Stimulated activated CD4-positive, alpha-beta T cell treated with anti-CD3 and anti-CD28 coated beads, TNF-alpha, amount 100 ng/mL, for 1 hour (primary cell): Measurements from ENCODE around the gene FAM83C.

Experiments
- DNase-seq, 3 donors: peaks; one replicate each; pipeline ENCODE4 v3.0.0-alpha.2; 2020; ENCODE audit warnings: low read depth in 3 of 3, low spot score in 1 of 3

The FAM83C gene

DNA sequence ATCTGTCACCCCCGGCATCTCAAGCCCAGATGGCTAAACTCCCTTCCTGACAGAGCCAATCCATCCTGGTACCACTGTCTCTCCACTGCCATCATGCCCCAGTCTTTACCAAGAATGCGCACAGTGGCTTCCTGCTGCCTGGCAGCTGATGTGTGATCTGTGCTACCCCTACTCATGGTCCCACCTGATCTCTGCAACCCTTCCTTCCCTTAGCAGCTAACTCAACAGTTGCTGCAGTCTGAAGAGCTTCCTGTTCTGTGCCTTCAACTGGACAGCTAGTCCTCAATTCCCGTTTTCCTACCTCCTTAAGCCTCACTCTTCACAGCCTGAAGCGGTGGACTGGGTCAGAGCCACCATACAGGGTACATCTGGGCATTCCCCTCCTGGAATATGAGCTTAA, 7.6 kb upstream of the FAM83C start:
- no peak for DNase-seq

DNA sequence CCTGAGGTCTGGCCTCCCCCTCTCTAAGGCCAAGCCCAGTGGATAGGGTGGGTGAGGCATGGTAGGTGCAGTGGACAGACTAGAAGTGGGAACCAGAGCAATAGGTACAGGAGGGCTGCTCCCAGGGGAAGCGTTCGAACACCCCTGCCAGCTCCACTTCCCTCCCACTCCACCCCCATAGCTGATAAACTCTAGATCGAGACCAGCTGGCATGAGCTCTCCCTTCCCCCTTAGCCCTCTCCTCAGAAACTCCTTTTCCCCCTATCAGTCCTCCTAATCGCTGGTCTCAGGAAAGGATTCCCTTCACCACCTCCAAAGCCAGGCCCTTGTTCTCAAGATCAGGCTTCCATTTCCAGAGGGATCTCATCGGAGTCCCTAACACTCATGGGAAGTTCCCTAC, 6.0 kb upstream of the FAM83C start:
- DNase-seq, result no peak

DNA sequence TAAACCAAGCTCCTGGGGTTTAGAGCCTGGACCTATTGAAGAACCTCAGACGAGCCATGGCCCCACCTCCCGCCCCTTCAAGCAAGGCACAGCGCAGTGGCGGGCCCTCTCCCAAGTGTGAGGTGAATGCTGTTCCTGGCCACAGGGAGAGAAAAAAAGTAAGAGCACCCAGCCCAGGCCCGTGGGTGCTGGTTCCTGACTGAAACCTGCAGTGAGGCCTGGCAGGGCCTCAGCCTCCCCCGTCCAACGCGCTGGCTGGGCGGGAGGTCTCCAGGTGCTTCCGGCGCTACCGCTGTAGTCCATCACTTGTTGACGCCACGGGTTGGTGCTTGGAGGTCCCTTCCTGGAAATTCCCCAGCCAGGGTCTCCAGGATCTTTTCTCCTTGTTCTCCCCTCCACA, 5.5 kb upstream of the FAM83C start:
- no peak for DNase-seq

DNA sequence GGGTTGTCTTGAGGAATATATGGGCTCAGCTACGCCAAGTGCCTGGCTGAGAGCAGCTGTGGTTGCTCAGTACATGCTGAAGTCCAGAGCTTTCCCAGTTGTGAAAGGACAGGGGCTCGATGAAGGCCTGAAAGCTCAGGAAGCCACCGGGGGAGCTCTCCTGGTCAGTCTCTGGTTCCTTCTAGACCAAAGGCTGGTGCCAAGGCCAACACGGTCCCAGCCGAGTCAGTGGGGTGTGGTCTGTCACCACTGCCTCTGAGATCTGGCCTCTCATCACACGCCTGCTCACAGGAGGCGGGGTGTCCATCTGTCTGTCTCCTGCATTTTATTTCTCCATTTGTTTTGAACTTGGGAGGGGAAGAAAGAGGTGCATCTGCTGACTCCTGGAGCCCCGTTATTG, 4.9 kb upstream of the FAM83C start:
- no peak for DNase-seq

DNA sequence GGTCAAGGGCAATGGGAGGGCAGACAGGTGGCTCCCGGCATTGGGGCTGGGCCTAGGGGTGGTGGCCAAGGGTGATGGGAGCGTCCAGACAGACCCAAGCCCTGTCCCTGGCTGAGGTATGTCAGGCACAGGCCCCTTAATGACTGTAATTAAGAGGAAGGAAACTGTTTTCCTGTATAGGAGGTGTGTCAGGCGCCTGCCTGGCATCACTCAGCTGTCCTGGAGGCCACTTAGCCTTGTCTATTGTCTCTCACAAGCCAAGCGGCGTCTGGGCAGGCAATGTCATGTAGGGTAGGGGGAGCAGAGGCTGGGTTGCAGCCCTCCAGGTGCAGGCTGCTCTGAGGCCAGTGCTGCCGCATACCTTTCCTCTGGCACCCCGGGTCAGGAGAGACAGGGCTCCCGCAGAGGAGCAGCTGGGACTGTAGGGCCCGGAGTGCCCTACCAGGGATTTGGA, 3.9 kb upstream of the FAM83C start:
- DNase-seq, result no peak

DNA sequence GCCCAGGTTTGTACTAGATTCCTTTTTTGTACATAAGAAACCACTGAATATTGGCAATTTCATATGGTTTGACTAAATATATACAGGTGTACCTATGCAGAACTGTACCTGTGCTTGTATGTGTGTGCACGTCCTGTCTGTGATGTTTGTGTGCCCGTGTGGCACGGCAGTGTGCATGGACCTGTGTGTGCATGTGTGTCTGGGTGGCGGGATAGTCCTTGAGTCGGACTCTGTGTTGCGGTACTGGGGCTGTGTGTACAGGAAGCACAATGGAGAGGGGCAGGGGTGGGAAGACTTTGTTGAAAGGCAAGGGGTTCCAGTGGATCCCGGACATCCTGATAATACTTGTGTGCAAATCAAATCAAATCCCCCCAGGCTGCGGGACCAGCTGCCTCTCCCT, 3.4 kb upstream of the FAM83C start:
- DNase-seq, result no peak

DNA sequence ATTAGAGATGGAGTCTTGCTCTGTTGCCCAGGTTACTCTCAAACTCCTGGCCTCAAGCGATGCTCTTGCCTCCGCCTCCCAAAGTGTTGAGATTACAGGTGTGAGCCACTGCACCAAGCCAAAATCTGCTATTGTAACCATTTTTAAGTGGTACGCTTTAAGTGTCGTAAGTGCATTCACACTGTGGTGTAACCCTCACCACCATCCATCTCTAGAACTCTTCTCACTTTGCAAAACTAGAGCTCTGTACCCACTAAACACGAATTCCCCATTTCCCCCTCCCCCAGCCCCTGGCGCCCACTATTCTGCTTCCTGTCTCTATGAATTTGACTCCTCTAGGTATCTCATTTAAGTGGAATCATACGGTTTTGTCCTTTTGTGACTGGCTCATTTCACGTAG, 2.8 kb upstream of the FAM83C start:
- no peak for DNase-seq

DNA sequence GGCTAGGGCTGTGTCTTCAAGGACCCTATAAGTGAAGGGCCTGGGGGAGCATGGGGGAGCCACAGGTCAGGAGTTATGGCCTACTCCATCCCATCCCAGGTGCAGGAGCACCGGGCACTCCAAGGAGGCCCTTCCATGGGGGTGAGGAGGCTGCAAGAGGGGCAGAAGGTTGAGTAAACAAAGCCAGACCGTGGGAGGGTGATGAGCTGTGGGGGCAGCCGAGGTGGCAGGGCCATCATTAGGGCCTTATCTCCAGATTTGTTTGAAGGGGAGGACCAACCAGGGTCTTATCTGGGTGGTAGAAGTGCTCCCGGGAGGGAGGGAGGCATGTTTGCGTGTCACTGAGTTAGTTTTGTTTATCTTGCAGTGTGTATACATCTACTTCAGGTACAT, 2.1 kb upstream of the FAM83C start:
- no peak for DNase-seq

DNA sequence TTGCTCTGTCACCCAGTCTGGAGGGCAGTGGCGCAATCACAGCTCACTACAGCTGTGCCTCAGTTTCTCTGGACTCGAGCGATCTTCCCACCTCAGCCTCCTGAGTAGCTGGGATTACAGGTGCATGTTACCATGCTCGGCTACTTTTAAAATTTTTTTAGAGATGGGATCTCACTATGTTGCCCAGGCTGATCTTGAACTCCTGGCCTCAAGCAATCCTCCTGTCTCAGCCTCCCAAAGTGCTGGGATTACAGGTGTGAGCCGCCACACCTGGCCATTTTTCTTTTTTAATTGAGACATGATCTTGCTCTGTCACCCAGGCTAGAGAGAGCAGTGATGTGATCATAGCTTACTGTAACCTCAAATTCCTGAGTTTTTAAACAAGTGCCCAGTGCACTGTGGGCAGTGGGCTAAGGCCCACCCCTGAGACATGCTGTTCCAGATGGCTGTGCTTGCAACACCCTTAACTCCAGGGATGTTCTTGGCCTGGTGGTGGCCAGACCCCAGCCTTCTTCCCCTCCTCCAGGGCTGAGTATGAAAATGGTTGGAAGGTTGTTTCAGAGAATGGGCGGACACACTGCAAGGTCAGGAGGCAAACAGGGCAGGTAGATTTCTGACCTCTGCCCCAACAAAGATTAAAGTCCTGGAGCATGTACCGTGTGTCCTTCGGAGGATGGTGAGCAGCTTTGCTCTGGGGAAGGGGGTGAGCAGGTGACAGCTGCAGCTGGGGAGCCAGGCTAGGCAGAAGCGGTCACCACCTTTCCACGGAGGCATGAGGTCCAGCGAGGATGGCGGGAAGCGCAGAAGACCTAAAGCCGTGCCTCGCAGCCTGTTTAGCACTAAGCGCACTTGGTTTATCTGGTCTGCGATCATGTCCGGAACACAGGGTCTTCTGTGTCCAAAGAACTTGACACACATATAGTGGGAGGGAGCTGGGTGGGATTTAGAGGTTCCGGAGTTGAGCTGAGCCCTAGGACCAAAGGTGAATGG, 1.4 kb upstream of the FAM83C start:
- no peak for DNase-seq

DNA sequence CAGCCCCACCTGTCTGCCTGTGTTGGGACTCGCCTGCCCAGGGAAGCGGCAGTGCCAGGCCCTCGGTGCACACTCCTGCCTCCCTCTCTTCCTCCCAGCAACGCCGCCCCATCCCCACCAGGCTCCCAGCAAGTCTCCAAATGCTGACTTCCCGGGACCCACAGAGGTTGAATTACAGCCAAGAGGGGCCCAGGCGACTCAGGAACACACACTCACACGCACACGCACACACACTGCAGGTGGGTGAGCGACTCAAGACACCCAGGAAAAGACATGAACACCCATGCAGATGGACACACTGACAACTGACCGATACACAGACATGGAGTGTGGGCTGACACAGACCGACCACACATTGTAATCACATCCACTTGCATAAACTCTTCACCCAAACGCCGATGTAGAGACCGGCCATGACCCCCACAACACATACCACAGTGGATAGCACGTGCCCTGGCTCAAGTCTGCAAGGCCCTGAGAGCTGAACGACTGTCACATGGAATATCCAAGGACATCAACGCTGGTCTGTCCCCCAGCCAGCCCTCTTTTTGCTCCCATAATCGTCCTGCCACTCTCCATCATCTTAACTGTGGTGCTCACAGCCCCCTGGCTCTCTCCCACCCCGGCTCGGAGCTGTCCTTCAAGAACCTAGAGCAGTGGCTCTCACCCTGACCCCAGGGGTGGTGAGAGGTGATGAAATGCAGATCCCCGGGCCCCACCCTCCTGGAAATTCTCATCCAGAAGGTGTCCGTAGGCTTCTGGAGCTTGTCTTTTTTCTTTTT, 470 bp upstream of the FAM83C start:
- DNase-seq, result no peak

DNA sequence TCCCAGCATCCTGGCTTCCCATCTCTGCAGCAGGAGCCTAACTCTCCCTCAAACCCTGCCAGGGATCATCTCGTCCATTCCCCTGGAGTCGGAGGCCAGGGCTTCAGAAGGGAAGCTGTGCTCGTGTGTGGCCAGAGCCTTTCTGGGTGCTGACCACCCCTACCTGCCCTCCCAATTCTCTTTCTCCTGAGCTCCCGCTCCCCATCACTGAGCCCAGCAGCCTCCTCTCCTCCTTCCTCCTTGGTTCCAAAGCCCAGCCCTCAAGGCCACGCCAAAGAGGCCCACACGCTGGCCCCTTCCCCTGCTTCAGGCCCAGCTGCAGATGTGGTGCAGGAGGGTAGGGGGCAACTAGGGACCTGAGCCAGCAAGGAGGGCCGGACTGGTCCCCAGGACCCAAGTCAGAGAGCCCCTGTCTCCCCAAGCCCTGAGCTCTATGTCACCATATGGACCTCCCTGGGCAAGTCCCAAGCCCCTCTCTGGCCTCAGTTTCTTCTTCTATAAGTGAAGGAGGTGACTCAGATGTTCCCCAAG, 1.3 kb downstream of the FAM83C start:
- DNase-seq, result no peak

DNA sequence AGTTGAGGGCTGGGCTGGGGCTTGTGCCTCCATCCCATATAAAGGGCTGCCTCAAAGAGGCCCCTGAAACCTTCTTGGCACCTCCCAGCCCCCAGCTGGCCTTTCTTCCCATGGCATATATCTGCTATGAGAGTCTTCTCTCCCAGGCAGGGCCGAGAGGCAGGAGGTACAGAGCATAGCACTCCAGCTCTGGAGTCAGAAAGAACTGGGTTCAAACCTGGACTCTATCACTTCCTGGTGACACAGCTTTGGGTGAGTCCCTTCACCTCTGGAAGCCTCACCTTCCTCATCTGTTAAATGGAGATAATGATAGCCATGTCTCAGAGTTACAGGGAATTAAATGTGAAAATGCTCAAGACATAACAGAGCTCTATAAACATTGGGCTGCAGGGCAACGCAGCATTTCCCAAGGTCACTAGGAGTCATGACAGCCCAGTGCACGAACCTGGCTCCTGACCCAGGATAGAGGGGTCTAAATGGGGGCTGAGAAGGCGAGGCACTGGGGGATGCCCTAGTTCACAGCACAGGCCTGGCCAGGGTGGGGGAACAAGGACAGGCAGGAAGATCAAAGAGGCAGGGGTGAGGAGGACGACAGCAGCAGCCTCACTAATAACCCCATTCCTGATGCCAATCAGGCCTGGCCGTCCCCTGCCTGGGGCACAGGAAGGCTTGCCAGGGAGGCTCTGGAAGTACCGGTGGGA, 1.9 kb downstream of the FAM83C start:
- DNase-seq, result no peak

DNA sequence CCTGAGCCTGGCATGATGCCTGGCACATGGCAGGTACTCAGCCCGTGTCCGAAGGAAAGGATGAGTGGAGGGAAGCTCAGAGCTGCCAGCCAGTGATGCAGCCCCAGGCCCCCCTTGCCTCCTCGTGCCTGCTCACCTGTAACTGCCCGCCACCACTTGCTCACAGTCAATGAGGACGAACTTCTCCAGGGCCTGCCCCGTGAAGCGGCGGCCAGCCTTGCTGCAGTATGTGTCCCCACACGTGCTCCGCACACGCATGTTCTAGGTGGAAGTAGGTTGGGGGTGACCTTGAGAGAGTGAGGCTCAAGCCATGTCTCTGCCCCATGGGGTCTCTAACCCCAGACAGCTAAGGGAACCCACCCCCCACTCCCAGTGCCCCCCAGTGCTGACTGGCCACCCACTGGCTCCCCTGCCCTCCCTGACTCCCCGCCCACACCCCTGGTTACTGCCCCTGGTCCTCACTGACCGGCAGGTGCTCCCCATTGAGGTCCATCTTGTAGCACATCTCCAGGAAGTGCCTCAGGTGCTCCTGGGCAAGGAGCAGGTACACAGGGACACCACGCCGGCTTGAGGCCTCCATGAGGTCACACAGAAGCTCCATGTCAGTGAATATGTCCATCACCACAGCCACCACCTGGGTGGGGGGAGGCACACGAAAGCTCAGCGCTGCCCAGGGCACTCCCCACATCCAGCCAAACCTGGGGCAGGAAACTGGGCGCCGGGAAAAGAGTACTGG, 3.7 kb downstream of the FAM83C start:
- DNase-seq, result no peak

DNA sequence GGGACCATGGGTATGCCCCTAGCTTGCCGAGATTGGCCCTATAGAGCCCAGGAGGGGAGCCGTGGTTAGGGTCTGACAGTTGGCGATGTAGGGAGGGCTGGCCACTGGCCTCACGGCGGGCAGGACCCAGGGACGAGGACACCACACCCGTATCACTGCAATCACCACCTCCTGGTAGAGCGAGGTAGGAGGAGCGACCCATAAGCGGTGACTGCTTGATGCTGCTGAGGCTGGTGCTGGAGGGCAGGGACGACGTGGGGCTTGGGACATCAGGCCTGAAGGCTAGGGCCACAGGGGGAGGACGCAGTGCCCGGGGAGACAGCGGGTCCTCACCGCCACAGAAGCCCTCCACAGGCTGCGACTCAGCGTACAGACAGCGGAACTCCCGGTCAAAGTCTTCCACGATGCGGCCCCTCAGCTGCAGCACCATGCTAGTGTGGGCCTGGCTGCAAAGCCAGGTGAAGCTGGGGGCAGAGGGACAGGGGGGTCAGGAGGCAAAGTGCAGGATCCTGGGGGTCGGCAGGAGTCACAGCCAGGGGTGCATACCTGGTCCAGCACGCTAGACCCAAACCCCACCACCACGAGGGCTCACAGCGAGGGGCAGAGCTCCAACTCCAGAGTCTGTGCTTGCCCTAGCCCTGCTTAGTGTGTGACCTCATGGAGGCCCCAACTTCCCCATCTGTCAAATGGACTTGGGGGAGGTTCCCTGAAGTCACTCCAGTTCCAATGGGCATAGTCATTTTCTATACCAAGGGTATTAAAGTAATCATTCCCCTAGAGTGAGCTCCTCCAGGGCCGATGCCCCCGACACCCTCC, 4.5 kb downstream of the FAM83C start:
- no peak for DNase-seq

DNA sequence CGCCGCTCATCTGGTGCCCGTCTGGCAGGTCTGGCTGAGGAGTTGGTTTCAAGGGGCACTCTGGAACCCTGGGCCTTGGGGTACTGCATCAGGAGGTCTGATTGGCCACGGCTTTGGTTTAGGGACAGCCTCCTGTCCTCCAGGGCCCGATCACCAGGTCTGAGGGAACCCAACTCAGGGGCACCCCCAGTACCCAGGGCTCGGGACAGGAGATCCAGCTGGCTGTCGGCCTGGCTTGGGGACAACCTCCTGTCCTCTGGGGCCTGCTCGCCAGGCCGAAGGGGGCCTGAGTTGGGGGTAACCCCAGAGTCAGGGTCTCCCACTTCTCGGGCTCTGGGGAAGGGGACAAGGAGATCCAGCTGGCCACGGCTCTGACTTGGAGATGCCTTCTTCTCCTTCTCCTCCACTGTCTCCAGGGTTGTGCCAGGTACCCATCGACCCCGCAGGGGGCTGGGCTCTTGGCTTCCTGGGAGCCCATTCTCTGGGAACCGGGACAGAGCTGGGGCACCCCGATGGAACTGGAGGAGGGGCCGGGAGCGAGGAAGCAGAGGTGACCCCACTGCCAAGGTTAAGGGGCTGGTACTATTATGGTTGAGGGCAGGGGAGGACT, 5.2 kb downstream of the FAM83C start:
- no peak for DNase-seq

DNA sequence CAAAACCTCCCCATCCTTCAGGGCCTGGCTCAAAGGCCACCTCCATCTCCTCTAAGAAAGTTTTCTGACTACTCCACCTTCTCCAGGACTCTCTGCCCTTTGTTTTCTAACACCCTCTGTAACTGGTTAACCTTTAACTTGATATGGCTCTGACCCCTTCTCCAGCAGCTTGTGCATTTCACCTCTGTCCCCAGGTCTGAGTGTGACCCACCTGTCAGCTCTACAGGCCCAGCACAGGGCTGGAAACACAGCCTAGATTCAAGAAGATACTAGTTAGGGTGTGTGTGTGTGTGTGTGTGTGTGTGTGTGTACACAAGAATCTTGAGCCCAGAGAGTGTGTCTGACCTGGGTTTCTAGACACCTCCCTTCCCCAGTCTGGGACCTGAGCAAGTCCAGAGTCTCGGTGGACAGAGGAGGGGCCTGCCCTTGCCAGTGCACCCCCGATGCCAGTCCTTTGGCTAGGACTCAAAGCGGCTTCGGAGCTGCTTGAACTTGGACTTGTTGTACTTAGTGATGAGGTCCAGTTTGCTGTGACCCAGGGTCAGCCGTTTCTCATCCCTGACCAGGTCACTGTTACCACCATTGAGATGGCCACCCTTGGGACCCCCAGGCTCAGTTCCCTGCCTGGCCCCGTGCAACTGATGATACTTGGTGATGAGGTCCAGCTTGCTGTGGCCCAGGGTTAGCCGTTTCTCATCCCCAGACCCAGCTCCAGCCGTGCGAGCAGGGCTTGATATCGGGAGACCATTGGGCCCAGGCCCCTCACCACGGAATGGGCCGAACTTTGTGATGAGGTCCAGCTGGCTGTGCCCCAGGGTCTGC, 5.9 kb downstream of the FAM83C start:
- DNase-seq, result no peak

DNA sequence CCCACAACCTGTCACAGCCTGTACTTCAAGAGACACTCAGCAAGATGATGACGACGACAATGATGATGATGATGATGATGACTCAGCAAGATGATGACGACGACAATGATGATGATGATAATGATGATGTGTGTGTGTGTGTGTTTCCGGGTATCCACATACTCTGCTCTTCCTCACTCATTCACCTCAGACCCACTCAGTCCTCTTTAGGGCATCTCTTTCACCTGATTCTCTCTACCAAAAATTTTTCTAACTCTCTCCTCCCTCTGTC, 6.5 kb downstream of the FAM83C start:
- no peak for DNase-seq

DNA sequence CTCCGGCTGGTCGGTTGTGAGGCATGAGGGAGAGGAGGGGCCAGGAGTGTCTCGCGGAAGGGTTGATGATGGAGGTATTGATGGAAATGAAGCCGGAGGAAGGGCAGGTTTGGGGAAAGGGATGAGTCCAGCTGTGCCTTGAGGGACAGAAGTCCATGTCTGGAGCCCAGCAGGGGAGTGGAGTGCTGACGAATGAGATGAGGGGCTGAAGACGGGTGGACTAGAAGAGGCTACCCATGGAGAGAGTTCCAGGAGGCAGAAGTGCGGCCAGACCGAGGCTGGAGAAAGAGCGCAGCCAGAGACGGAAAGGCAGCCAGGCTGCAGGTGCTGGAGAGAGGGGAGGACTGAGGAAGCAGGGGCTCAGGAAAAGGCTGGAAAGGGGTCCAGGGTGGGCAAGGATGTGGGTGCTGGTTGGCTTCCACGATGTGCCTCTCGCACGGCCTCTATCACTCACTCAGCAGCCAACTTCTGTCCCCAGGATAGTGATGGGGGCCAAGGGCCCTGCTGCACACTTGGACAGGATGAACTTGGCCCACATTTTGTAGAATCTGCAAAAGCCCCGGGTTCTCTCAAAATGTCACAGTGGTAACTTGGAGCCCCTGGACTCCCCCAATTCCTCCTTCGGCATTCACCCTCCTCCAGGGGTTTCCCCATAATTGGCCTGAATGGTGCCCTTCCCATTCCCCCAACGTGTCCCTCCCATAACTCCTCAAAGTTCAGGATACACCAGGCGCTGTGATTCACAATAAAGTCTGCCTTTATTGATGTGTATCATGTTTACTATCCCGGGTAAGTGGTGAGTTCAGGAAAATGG, 7.0 kb downstream of the FAM83C start:
- DNase-seq, result no peak
